Neural cell (in vitro differentiated cells): ENCODE data around the gene AGPAT3. TPM values are rescaled to one million over a fixed set of nuclear protein-coding genes. Genes with fewer than 3 reads are reported as not detected.
"Not testable (repeated sequence)": the region's sequence is repeated elsewhere in the genome, so short reads cannot be mapped to it uniquely, and the experiment has no call there.

ENCODE experiments used
- H2AFZ ChIP-seq: fragments of 200-600, 300-800 bp; sonication (generic), shearing (Covaris generic); 2 replicates; pipeline ENCODE4 v1.6.0; 2014; ENCODE audit warnings: low read depth, mild to moderate bottlenecking, antibody characterized with exemption, low read length, moderate library complexity
- H3F3A ChIP-seq: fragments of 200-600 bp; shearing (Covaris generic); 2 replicates; pipeline ENCODE4 v1.6.1; 2016; ENCODE audit warnings: mild to moderate bottlenecking, moderate library complexity, mixed read lengths, antibody characterized with exemption, low read length; ENCODE audit not compliant: insufficient read depth, poor library complexity, severe bottlenecking
- H3K27ac ChIP-seq: fragments of 200-600, 300-800 bp; sonication (generic), shearing (Covaris generic); 2 replicates; pipeline ENCODE4 v1.5.1; 2014; ENCODE audit warnings: mild to moderate bottlenecking, low read length, moderate library complexity
- H3K27me3 ChIP-seq: fragments of 300-800, 200-600 bp; sonication (generic), shearing (Covaris generic); 2 replicates; pipeline ENCODE4 v1.6.0; 2014; ENCODE audit warnings: mild to moderate bottlenecking, low read depth, low read length, moderate library complexity; ENCODE audit not compliant: insufficient read depth
- H3K36me3 ChIP-seq: fragments of 300-800, 200-600 bp; sonication (generic), shearing (Covaris generic); 2 replicates; pipeline ENCODE4 v1.5.1; 2014; ENCODE audit warnings: mild to moderate bottlenecking, antibody characterized with exemption, low read length, moderate library complexity; ENCODE audit not compliant: insufficient read depth
- H3K4me2 ChIP-seq: fragments of 300-800, 200-600 bp; sonication (generic), shearing (Covaris generic); 2 replicates; pipeline ENCODE4 v1.6.0; 2014; ENCODE audit warnings: mild to moderate bottlenecking, low read length
- H3K4me3 ChIP-seq: fragments of 300-800, 200-600 bp; sonication (generic), shearing (Covaris generic); 2 replicates; pipeline ENCODE4 v1.5.1; 2014; ENCODE audit warnings: mild to moderate bottlenecking, low read length, moderate library complexity
- H3K79me2 ChIP-seq: fragments of 200-600 bp; shearing (Covaris generic); replicated peaks from 2 replicates; pipeline ENCODE4 v1.6.0; 2014; ENCODE audit warnings: mild to moderate bottlenecking, low read length, moderate library complexity; ENCODE audit not compliant: insufficient read depth
- H3K9ac ChIP-seq: fragments of 300-800, 200-600 bp; sonication (generic), shearing (Covaris generic); 2 replicates; pipeline ENCODE4 v1.6.1; 2016; ENCODE audit warnings: mild to moderate bottlenecking, low read length, mixed read lengths
- H3K9me2 ChIP-seq: fragments of 200-600 bp; shearing (Covaris generic); 2 replicates; pipeline ENCODE4 v1.6.1; 2016; ENCODE audit warnings: mild to moderate bottlenecking, low read length, mixed read lengths; ENCODE audit not compliant: insufficient read depth
- H3K9me3 ChIP-seq: fragments of 200-600, 300-800 bp; sonication (generic), shearing (Covaris generic); 2 replicates; pipeline ENCODE4 v1.6.1; 2016; ENCODE audit warnings: mild to moderate bottlenecking, mixed run types, low read length, moderate library complexity, mixed read lengths
- H4K20me1 ChIP-seq: fragments of 200-600 bp; shearing (Covaris generic); 2 replicates; pipeline ENCODE4 v1.6.1; 2016; ENCODE audit warnings: mild to moderate bottlenecking, mixed run types; ENCODE audit not compliant: insufficient read depth
- EP300 ChIP-seq: fragments of 450-650 bp; conservative IDR thresholded peaks from 2 replicates; pipeline ENCODE4 v1.6.1; 2014; ENCODE audit warnings: antibody characterized with exemption, mild to moderate bottlenecking, moderate library complexity; ENCODE audit not compliant: poor library complexity, severe bottlenecking
- EZH2 ChIP-seq: fragments of 200-600, 300-800 bp; shearing (Covaris generic), sonication (generic); IDR thresholded peaks from 2 replicates; pipeline ENCODE4 v1.6.1; 2014; ENCODE audit warnings: antibody characterized with exemption, low read length, borderline replicate concordance, mild to moderate bottlenecking; ENCODE audit not compliant: insufficient read depth, poor library complexity, severe bottlenecking
- MXI1 ChIP-seq: fragments of 450-650 bp; conservative IDR thresholded peaks from 2 replicates; pipeline ENCODE4 v1.6.1; 2014; ENCODE audit warnings: antibody characterized with exemption, mild to moderate bottlenecking; ENCODE audit not compliant: poor library complexity, severe bottlenecking
- POLR2AphosphoS5 ChIP-seq: IDR thresholded peaks from 2 replicates; pipeline ENCODE4 v1.6.1; 2012
- RAD21 ChIP-seq: fragments of 450-650 bp; conservative IDR thresholded peaks from 2 replicates; pipeline ENCODE4 v1.6.1; 2014; ENCODE audit warnings: antibody characterized with exemption, mild to moderate bottlenecking, moderate library complexity
- SMC3 ChIP-seq: fragments of 450-650 bp; conservative IDR thresholded peaks from 2 replicates; pipeline ENCODE4 v1.6.1; 2014; ENCODE audit warnings: antibody characterized with exemption, mild to moderate bottlenecking, moderate library complexity; ENCODE audit not compliant: poor library complexity
- TAF1 ChIP-seq: IDR thresholded peaks from 2 replicates; pipeline ENCODE4 v1.6.1; 2012; ENCODE audit warnings: low read depth
- polyA plus RNA-seq: library from polyadenylated mRNA; depleted of rRNA; stranded (reverse); fragments of >200 nt; gene quantifications from 2 replicates; pipeline ENCODE4 v1.2.3, GENCODE V29; 2014
- TF ChIP-seq, protein P1 (sequence below): fragments of 450-650 bp; IDR thresholded peaks from 2 replicates; pipeline ENCODE4 v1.5.1; 2014; ENCODE audit warnings: antibody characterized with exemption, mild to moderate bottlenecking, moderate library complexity; ENCODE audit not compliant: poor library complexity, severe bottlenecking
- TF ChIP-seq, protein P2 (sequence below): IDR thresholded peaks from 2 replicates; pipeline ENCODE4 v1.6.1; 2012; ENCODE audit warnings: borderline replicate concordance

AGPAT3 gene
- polyA plus RNA-seq, 1 donor from 2014 or later, result 8.4 TPM

DNA sequence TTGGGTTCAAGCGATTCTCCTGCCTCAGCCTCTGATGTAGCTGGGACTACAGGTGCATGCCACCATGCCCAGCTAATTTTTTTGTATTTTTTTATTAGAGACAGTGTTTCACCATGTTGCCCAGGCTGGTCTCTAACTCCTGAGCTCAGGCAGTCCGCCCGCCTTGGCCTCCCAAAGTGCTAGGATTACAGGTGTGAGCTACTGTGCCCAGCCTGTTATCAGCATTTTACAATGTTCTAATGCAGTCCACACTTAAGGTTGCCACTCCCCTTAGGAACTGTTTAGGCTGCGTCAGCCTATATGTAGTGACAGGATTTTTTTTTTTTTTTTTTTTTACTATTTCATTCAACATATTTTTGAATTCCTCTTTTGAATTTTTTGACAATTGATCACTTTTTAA is 30.2 kb downstream of the AGPAT3 start:
- H3K79me2 ChIP-seq, result no peaks in the 10 kb centered on the region
- no peak overlapping the region for H3K9ac ChIP-seq
- no peaks in the 10 kb centered on the region for H3K9me2 ChIP-seq
- TF ChIP-seq POLR2AphosphoS5, result no peak
- no peak for TF ChIP-seq MXI1
- TF ChIP-seq SMC3, result no peak
- TF ChIP-seq RAD21, result no peak
- TF ChIP-seq EP300, result no peak
- TF ChIP-seq, protein P1, sequence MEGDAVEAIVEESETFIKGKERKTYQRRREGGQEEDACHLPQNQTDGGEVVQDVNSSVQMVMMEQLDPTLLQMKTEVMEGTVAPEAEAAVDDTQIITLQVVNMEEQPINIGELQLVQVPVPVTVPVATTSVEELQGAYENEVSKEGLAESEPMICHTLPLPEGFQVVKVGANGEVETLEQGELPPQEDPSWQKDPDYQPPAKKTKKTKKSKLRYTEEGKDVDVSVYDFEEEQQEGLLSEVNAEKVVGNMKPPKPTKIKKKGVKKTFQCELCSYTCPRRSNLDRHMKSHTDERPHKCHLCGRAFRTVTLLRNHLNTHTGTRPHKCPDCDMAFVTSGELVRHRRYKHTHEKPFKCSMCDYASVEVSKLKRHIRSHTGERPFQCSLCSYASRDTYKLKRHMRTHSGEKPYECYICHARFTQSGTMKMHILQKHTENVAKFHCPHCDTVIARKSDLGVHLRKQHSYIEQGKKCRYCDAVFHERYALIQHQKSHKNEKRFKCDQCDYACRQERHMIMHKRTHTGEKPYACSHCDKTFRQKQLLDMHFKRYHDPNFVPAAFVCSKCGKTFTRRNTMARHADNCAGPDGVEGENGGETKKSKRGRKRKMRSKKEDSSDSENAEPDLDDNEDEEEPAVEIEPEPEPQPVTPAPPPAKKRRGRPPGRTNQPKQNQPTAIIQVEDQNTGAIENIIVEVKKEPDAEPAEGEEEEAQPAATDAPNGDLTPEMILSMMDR, result no peak
- no peak for TF ChIP-seq TAF1
- no peak for TF ChIP-seq EZH2
- TF ChIP-seq, protein P2, sequence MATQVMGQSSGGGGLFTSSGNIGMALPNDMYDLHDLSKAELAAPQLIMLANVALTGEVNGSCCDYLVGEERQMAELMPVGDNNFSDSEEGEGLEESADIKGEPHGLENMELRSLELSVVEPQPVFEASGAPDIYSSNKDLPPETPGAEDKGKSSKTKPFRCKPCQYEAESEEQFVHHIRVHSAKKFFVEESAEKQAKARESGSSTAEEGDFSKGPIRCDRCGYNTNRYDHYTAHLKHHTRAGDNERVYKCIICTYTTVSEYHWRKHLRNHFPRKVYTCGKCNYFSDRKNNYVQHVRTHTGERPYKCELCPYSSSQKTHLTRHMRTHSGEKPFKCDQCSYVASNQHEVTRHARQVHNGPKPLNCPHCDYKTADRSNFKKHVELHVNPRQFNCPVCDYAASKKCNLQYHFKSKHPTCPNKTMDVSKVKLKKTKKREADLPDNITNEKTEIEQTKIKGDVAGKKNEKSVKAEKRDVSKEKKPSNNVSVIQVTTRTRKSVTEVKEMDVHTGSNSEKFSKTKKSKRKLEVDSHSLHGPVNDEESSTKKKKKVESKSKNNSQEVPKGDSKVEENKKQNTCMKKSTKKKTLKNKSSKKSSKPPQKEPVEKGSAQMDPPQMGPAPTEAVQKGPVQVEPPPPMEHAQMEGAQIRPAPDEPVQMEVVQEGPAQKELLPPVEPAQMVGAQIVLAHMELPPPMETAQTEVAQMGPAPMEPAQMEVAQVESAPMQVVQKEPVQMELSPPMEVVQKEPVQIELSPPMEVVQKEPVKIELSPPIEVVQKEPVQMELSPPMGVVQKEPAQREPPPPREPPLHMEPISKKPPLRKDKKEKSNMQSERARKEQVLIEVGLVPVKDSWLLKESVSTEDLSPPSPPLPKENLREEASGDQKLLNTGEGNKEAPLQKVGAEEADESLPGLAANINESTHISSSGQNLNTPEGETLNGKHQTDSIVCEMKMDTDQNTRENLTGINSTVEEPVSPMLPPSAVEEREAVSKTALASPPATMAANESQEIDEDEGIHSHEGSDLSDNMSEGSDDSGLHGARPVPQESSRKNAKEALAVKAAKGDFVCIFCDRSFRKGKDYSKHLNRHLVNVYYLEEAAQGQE, result no peak
- no peaks in the 10 kb centered on the region for H3F3A ChIP-seq
- no peak overlapping the region for H3K4me2 ChIP-seq
- H3K4me3 ChIP-seq, result no peak overlapping the region
- no peaks in the 10 kb centered on the region for H4K20me1 ChIP-seq
- H3K27me3 ChIP-seq, result no peaks in the 10 kb centered on the region
- no peak overlapping the region for H2AFZ ChIP-seq
- H3K27ac ChIP-seq, result no peak overlapping the region
- no peaks in the 10 kb centered on the region for H3K9me3 ChIP-seq
- no peaks in the 10 kb centered on the region for H3K36me3 ChIP-seq

DNA sequence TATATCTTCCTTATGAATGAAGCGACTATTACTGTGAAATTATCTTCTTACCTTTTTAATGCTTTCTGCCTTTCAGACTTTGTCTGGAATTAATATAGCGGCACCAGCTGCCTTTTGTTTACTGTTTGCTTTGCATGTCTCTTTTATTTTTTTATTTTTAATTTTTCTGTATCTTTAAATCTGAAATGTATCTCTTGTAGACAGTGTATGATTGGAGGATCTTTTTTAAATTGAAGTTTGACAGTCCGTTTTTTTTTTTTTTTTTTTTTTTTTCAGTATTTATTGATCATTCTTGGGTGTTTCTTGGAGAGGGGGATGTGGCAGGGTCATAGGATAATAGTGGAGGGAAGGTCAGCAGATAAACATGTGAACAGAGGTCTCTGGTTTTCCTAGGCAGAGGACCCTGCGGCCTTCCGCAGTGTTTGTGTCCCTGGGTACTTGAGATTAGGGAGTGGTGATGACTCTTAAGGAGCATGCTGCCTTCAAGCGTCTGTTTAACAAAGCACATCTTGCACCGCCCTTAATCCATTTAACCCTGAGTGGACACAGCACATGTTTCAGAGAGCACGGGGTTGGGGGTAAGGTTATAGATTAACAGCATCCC is 31.8 kb downstream of the AGPAT3 start:
- not testable (repeated sequence) for H3K27me3 ChIP-seq, H2AFZ ChIP-seq, H3K36me3 ChIP-seq, H3K79me2 ChIP-seq, H3K4me3 ChIP-seq, H3K9me2 ChIP-seq, H3K9me3 ChIP-seq, H3K27ac ChIP-seq, H3F3A ChIP-seq, H3K4me2 ChIP-seq, H4K20me1 ChIP-seq, H3K9ac ChIP-seq
